Osteoblast (primary cell): ENCODE measurements around the gene PALLD. TPM values are rescaled to one million over a fixed set of nuclear protein-coding genes. Genes with fewer than 3 reads are reported as not detected.
"Not testable (repeated sequence)": the region's sequence is repeated elsewhere in the genome, so short reads cannot be mapped to it uniquely, and the experiment has no call there.

Source experiments
- DNase-seq: peaks from one replicate; pipeline ENCODE4 v3.0.0; 2011; ENCODE audit warnings: low spot score, mixed read lengths; ENCODE audit not compliant: insufficient read length; ENCODE audit errors: missing footprints
- H2AFZ ChIP-seq: 2 replicates; pipeline ENCODE4 v1.6.0; 2011; ENCODE audit warnings: mild to moderate bottlenecking, low read length
- H3K27ac ChIP-seq: 2 replicates; pipeline ENCODE4 v1.5.1; 2011; ENCODE audit warnings: mild to moderate bottlenecking, low read depth, low read length, moderate library complexity
- H3K27me3 ChIP-seq: 2 replicates; pipeline ENCODE4 v1.6.0; 2012; ENCODE audit warnings: mild to moderate bottlenecking, control low read depth, inconsistent platforms, low read length, moderate library complexity; ENCODE audit not compliant: insufficient read depth
- H3K36me3 ChIP-seq: 2 replicates; pipeline ENCODE4 v1.5.1; 2011; ENCODE audit warnings: mild to moderate bottlenecking, low read length, control low read depth, moderate library complexity; ENCODE audit not compliant: insufficient read depth
- H3K4me1 ChIP-seq: 2 replicates; pipeline ENCODE4 v1.5.1; 2011; ENCODE audit warnings: mild to moderate bottlenecking, low read length, control low read depth, moderate library complexity; ENCODE audit not compliant: insufficient read depth
- H3K4me2 ChIP-seq: 2 replicates; pipeline ENCODE4 v1.6.0; 2011; ENCODE audit warnings: mild to moderate bottlenecking, low read length; ENCODE audit not compliant: insufficient read depth
- H3K4me3 ChIP-seq: fragments of 200-600 bp; sonication (generic); 3 replicates; pipeline ENCODE4 v1.5.1; 2012; ENCODE audit warnings: mild to moderate bottlenecking, low read length, inconsistent platforms; ENCODE audit not compliant: insufficient read depth
- H3K79me2 ChIP-seq: 2 replicates; pipeline ENCODE4 v1.6.0; 2012; ENCODE audit warnings: mild to moderate bottlenecking, low read length, control low read depth, inconsistent platforms; ENCODE audit not compliant: insufficient read depth
- H3K9me3 ChIP-seq: 2 replicates; pipeline ENCODE4 v1.5.1; 2011; ENCODE audit warnings: low read depth, low read length, control low read depth
- H4K20me1 ChIP-seq: 2 replicates; pipeline ENCODE4 v1.6.0; 2012; ENCODE audit warnings: mild to moderate bottlenecking, low read length, control low read depth; ENCODE audit not compliant: insufficient read depth
- CTCF ChIP-seq: IDR thresholded peaks from 2 replicates; pipeline ENCODE4 v1.5.1; 2011; ENCODE audit warnings: mild to moderate bottlenecking, low read depth, low read length, moderate library complexity; ENCODE audit errors: extremely low read depth
- total RNA-seq: library from RNA; depleted of rRNA; stranded (reverse); fragments of >200 nt; gene quantifications from 2 replicates; pipeline ENCODE4 v1.2.3, GENCODE V29; 2012

The PALLD gene
- total RNA-seq, 1 donor, result 244 TPM

- no peak for TF ChIP-seq CTCF
- H4K20me1 ChIP-seq, result peaks cover 6% of the 10 kb centered on the region
- no peaks in the 10 kb centered on the region for H3K27me3 ChIP-seq
- peaks cover 29% of the 10 kb centered on the region for H3K36me3 ChIP-seq
- H3K4me1 ChIP-seq, result no peaks in the 10 kb centered on the region
- no peak overlapping the region for H2AFZ ChIP-seq
- H3K4me3 ChIP-seq, result no peak overlapping the region
- no peak for DNase-seq
- no peak overlapping the region for H3K4me2 ChIP-seq
- peaks cover 10% of the 10 kb centered on the region for H3K9me3 ChIP-seq
- no peaks in the 10 kb centered on the region for H3K79me2 ChIP-seq
- no peak overlapping the region for H3K27ac ChIP-seq
Measured at GRCh38 chr4:168933423-168933822, 436.6 kb downstream of the PALLD start.

GRCh38 chr4:168937473-168937872, 440.6 kb downstream of the PALLD start:
- not testable (repeated sequence) for H4K20me1 ChIP-seq, H3K4me3 ChIP-seq, H3K27me3 ChIP-seq, H3K4me1 ChIP-seq, H3K9me3 ChIP-seq, H3K4me2 ChIP-seq, H3K36me3 ChIP-seq, H3K79me2 ChIP-seq, H3K27ac ChIP-seq, DNase-seq, H2AFZ ChIP-seq

GRCh38 chr4:168942985-168943384, 446.1 kb downstream of the PALLD start:
- no peaks in the 10 kb centered on the region for H3K36me3 ChIP-seq
- H2AFZ ChIP-seq, result no peak overlapping the region
- no peaks in the 10 kb centered on the region for H3K27me3 ChIP-seq
- H3K4me2 ChIP-seq, result no peak overlapping the region
- H3K4me1 ChIP-seq, result no peaks in the 10 kb centered on the region
- H3K27ac ChIP-seq, result no peak overlapping the region
- DNase-seq, result no peak
- no peaks in the 10 kb centered on the region for H3K9me3 ChIP-seq
- H3K4me3 ChIP-seq, result no peak overlapping the region
- peak; percentile 54 for TF ChIP-seq CTCF
- H3K79me2 ChIP-seq, result no peaks in the 10 kb centered on the region
- H4K20me1 ChIP-seq, result no peaks in the 10 kb centered on the region

GRCh38 chr4:168945291-168945690, 448.4 kb downstream of the PALLD start:
- Histone ChIP-seq H3K4me1 (no peaks in the 10 kb centered on the region), H3K9me3 (no peaks in the 10 kb centered on the region), H2AFZ (no peak overlapping the region), H3K27me3 (no peaks in the 10 kb centered on the region), H3K27ac (no peak overlapping the region), H3K4me3 (no peak overlapping the region), H3K4me2 (no peak overlapping the region), H4K20me1 (no peaks in the 10 kb centered on the region), H3K79me2 (no peaks in the 10 kb centered on the region), H3K36me3 (no peaks in the 10 kb centered on the region)
- DNase-seq, result no peak
- no peak for TF ChIP-seq CTCF

- not testable (repeated sequence) for H3K4me2 ChIP-seq, H3K9me3 ChIP-seq, H3K27ac ChIP-seq, DNase-seq, H3K4me1 ChIP-seq, H3K36me3 ChIP-seq, H3K4me3 ChIP-seq, H3K27me3 ChIP-seq, H4K20me1 ChIP-seq, H2AFZ ChIP-seq, H3K79me2 ChIP-seq
Measured at GRCh38 chr4:168952821-168953246, 456.0 kb downstream of the PALLD start.
